Measurements from ENCODE around the gene NMBR.

DNA sequence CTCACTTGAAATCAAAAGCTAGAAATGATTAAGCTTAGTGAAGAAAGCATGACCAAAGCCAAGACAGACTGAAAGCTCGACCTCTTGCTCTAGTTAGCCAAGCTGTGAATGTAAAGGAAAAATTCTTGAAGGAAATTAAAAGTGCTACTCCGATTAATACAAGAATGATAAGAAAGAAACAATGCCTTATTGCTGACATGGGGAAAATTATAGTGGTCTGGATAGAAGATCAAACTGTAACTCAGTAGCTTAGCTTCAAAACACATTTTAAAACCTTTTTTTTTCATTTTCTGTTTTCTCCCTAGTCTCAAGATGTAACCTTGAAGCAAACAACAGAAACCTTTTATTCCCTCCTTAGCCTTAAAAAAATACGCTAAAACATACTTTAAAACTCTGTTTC is 25.6 kb downstream of the NMBR start:
- TF ChIP-seq, protein P1, sequence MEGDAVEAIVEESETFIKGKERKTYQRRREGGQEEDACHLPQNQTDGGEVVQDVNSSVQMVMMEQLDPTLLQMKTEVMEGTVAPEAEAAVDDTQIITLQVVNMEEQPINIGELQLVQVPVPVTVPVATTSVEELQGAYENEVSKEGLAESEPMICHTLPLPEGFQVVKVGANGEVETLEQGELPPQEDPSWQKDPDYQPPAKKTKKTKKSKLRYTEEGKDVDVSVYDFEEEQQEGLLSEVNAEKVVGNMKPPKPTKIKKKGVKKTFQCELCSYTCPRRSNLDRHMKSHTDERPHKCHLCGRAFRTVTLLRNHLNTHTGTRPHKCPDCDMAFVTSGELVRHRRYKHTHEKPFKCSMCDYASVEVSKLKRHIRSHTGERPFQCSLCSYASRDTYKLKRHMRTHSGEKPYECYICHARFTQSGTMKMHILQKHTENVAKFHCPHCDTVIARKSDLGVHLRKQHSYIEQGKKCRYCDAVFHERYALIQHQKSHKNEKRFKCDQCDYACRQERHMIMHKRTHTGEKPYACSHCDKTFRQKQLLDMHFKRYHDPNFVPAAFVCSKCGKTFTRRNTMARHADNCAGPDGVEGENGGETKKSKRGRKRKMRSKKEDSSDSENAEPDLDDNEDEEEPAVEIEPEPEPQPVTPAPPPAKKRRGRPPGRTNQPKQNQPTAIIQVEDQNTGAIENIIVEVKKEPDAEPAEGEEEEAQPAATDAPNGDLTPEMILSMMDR (conservative IDR thresholded peaks at IDR 0.05; ENCODE audit: low read depth, low read length) = no peak
- TF ChIP-seq EZH2phosphoT487 (IDR thresholded peaks at IDR 0.05; ENCODE audit: borderline replicate concordance, low read length) = no peak
